ENCODE measurements around the gene DNAJC1.
"Not testable (repeated sequence)": the region's sequence is repeated elsewhere in the genome, so short reads cannot be mapped to it uniquely, and the experiment has no call there.

Gene DNAJC1

DNA sequence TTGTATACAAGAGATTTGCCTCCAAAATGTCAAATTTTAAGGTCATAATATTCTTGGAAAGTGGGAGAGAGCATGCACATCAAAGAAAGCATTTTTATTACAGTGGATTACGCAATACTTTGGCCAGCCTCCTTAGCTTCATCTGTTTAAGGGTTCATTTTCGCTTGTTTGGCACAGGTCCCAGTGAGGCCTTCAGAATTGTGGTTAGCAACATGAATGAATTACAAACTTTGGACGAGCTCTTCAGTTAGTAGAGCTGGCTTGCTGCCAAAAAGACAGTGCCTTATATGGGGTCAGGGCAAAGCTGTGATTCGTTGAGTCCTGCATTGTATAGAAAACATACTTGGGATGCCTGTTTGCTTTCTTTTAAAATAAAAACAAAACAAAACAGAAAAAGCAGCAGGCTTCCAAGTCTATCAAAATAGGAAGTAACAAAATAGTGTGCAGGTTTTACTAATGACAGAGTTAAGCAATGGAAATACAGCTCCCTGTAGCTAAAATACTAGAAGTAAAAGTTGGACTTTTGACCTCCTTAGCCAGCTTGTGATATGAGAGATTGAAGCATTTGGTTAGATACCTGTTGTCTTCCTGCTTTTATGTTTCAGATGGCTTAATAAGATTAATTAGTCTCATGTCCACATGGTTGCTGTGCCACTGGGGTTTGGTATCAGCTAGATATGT lies 278.7 kb downstream of the DNAJC1 start:
- DNase-seq (ENCODE audit: low spot score), result peak; percentile 66

DNA sequence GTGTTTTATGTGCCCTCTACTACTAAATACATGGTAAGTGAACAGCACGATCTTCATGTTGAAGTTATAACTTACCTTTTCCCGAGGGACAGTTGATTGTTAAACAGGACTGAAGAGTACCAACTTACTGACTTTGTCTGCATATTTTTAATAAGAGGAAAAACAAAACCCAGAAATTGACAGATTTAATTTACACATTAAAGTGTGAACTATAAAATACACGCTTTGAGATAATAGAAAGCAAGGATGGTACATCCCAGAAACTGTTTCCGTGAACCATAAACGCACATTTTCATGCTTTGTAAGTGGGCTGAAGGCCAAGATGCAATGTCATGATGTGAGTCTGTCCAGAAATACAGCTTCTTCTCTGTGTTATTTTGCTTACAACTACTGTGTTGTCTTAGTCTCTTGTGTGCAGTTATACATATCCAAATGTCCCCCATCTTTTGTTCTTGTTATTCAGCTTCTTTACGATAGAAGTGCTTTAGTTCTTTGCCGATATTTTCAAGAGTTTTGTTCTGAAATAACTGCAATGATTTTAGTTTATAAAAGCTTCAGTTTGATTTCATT lies 279.4 kb downstream of the DNAJC1 start:
- DNase-seq (ENCODE audit: low spot score), result no peak

DNA sequence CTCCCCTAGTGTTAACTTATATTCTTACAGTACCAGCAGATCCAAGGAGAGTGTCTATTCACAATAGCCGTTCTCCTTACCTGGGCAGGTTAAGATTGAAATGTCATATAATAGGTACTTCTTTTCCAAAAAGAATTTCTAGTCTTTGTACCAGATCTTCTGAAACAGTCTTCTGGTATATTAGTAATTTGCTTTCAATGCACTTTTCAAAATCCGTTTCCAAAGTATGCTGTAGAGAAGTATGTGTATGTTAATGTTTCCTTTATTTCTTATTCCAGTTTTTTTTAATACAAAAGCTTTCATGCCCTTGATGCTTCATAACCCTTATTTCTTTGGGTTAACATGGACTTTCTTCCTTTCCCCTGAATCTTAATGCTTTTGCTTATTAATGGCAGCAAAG lies 281.3 kb downstream of the DNAJC1 start:
- no peak for DNase-seq (ENCODE audit: low spot score)

DNA sequence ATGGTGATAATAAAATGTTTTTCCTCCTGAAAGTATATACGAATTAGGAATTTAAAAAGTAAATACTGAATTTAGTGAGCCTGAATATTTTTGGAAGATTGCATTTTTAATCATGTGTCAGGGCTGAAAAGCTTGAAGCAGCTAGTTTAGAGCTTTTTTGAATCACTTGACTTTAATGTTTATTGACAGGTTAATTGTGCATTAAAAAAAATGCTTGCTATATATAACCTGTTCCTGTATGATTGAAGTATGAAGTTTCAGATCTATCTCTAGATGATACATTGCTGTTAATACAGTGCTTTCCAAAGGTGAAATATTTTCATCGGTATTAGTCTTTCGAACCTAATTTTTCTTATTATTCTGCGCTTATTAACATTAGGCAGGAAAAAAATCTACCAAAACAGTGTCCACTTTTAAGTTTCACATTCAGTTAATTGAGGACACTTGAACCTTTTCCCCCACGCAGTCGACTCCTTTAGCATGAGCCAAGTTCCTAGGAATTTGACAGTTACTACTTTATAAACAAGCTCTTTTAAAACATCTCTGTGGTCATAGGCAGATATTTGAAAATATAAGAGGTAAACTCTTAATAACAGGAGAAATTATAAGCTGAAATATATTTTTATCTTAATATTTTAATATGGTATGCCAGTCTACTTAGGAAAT lies 282.4 kb downstream of the DNAJC1 start:
- no peak for DNase-seq (ENCODE audit: low spot score)

DNA sequence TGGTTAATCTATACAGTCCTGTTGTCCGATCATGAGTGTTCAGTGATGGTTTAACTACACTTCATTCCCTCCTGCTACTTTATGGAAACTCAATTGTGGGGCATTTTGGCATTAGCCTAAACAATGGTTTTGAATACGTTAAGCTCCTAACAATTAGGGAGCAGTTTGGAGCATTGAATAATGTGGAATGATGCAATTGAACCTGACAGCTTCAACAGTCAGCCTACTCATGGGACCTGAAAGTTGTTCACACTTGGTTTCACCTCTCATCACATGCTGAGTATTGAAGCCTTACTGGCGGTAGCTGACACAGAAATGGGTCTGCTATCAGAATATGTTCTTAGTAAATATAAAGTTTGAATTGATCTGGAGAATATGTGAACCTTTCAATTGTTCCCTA lies 283.4 kb downstream of the DNAJC1 start:
- DNase-seq (ENCODE audit: low spot score), result no peak

DNA sequence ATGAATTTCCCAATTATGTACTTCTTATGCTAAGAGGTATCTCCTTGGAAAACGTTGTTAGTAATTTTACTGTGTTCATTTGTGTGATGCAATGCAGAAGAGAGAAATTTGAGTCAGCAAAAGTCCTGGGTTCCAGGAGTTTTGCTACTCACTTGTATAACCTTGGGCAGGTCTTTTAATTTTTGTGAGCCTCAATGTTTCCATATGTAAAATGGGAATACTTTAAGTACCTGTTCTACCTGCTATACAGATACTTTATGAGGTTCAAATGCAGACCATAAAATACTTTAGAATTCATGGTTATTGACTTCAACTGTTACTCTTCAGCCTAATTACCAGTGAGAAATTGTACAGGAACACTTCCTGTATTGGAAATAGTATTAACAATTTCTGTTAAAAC lies 284.0 kb downstream of the DNAJC1 start:
- no peak for DNase-seq (ENCODE audit: low spot score)

DNA sequence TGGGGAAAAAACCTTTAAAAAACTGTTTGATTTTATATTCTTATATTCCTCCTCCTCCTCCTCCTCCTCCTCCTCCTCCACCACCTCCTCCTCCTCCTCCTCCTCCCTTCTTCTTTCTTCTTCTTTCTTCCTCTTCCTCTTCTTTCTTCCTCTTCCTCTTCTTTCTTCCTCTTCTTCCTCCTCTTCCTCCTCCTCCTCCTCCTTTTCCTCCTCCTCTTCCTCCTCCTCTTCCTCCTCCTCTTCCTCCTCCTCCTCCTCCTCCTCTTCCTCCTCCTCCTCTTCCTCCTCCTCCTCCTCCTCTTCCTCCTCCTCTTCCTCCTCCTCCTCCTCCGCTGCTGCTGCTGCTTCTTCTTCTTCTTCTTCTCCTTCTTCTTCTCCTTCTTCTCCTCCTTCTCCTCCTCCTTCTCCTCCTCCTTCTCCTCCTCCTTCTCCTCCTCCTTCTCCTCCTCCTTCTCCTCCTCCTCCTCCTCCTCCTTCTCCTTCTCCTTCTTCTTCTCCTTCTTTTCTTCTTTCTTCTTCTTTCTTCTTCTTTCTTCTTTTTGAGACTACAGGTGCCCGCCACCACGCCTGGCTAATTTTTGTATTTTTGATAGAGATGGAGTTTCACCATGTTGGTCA lies 286.0 kb downstream of the DNAJC1 start:
- not testable (repeated sequence) for DNase-seq (ENCODE audit: low spot score)

DNA sequence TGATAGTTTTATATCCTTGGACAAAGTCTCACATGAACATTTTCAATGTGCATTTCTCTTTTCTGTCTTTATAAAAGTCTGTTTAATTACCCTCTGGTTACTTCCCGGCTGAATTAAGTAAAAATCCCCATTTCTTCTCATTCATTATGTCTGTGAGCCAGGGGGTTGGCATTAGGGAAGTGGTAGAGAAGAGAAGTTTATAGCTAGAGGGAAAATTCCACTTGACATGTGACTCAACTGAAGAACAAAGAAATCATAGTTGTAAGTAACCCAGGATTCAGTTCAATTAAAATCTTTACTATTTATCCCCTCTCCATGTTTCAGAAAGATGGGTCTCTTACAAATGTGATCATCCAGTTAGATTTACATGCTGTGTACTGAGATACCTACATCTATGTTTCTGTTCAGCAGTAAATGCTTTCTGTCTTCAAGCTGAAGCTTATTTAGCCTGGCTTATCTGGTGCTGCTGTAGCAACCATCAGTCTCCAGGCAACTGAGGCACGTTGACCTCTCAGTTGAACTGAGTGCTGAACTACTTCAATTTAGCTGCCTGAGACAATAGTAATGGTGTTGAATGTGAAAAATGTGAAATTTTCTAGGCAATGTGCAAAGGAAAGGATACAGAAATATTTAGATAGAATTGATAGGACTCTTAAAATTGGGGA lies 287.9 kb downstream of the DNAJC1 start:
- no peak for DNase-seq (ENCODE audit: low spot score)

DNA sequence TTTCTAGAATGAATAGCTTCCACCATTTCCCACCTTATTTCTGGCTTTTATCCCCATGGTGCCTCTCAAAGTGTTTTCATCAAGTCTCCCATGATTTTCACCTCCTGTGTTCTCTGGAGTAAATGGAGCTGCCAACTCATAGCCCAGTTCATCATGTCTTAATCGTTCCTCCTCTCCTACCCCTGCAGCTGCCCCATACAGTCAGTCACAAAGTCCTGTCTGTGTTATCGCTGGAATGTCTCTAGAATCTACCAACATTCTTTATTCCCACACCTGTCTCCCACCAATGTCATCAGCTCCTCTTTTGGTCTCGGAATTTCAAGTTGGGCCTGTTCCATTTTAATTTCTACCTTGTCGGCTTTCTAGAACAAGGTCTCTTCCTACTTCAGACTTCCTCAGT lies 290.6 kb downstream of the DNAJC1 start:
- no peak for DNase-seq (ENCODE audit: low spot score)

DNA sequence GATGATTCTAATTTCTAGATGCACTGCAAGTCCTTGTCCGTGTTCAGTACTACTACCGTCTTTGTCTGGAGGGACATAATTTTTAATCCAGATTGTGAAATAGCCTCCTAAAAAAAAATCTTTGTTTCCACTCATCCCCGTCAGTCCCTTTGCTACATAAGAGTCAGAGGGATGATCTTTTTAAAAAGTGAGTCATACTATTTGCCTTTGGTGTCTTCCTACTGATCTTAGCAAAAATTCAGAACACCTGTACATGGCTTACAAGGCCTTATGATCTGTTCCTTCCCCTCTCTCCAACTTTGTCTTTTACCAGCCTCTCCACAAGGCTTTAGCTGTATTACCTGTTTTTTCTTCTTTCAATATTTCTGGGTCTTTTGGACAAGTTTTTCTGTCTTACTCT lies 296.0 kb downstream of the DNAJC1 start:
- DNase-seq (ENCODE audit: low spot score), result no peak

All from CD4-positive, alpha-beta T cell treated with Interleukin-15 for 4 hours (primary cell).